ENCODE measurements around the gene IFT43. TPM values are rescaled to one million over a fixed set of nuclear protein-coding genes. Genes with fewer than 3 reads are reported as not detected.

IFT43 gene
- total and polyA plus RNA-seq, 2 donors (not counting 1 experiment from before 2014, with no cell fraction given): 35.2 to 54.9 TPM

DNA sequence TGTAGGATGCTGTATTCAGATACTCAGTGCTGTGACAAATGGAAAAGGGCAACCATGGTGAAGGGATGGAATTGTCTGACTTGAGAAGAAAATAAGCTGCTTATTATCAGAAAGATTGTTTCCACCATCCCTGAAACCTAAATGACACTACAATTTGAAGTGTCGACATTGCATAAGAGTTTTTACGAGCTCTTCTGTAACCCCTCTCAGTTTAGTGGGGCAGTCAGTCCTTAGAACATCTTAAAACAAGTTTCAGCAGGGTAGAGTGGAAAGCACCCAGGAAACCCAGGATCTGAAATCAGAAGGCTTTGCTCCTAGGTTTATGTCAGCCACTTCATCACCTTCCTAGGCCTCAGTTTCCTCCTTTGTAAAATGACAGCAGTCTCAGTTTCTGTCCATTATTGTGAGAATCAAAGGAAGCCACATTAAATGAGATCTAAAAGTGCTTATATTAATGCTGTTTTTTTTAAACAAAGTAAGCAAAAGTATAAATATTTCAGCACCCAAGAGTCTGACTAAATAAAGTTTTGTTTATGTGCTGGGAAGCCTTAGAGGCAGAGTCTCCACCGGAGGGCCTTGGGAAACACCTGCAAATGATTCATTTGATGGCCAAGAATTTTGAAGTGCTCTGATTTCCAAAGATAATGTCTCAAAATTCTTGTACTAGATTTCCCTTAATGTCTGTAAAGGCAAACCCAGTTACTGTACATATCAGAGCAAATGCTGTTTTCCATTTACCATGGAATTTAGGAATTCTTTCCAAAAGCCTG lies 1.8 kb downstream of the IFT43 start:
- peaks cover 6% of the 10 kb centered on the region for H3K4me1 ChIP-seq (ENCODE audit: control insufficient read depth, extremely low read depth, insufficient read depth, low read length)
- H2AFZ ChIP-seq (ENCODE audit: low read length): no peak overlapping the region
- H3K36me3 ChIP-seq (ENCODE audit: control insufficient read depth, insufficient read depth, low read length): no peaks in the 10 kb centered on the region
- H3K9ac ChIP-seq (ENCODE audit: insufficient read depth, low read length): no peak overlapping the region
- no peaks in the 10 kb centered on the region for H4K20me1 ChIP-seq (ENCODE audit: control insufficient read depth, extremely low read depth, insufficient read depth, low read length)
- H3K9me3 ChIP-seq (ENCODE audit: control insufficient read depth, insufficient read depth, low read depth, low read length): no peaks in the 10 kb centered on the region
- no peak overlapping the region for H3K4me3 ChIP-seq (replicated peaks in 1 of 4; ENCODE audit: control extremely low read depth in 1 of 4, insufficient read depth in 1 of 4, low read depth in 3 of 4, low read length in 4 of 4)
- H3K79me2 ChIP-seq (ENCODE audit: control insufficient read depth, insufficient read depth, low read length): no peaks in the 10 kb centered on the region
- H3K27me3 ChIP-seq (ENCODE audit: control insufficient read depth, insufficient read depth, low read length): no peaks in the 10 kb centered on the region
- H3K4me2 ChIP-seq (ENCODE audit: extremely low read depth, insufficient read depth, low read length): peak overlapping the region; percentile 5
- no peak for DNase-seq (ENCODE audit: low read depth in 2 of 2)
- H3K27ac ChIP-seq (ENCODE audit: insufficient read depth, low read length): no peak overlapping the region
- TF ChIP-seq, protein P1, sequence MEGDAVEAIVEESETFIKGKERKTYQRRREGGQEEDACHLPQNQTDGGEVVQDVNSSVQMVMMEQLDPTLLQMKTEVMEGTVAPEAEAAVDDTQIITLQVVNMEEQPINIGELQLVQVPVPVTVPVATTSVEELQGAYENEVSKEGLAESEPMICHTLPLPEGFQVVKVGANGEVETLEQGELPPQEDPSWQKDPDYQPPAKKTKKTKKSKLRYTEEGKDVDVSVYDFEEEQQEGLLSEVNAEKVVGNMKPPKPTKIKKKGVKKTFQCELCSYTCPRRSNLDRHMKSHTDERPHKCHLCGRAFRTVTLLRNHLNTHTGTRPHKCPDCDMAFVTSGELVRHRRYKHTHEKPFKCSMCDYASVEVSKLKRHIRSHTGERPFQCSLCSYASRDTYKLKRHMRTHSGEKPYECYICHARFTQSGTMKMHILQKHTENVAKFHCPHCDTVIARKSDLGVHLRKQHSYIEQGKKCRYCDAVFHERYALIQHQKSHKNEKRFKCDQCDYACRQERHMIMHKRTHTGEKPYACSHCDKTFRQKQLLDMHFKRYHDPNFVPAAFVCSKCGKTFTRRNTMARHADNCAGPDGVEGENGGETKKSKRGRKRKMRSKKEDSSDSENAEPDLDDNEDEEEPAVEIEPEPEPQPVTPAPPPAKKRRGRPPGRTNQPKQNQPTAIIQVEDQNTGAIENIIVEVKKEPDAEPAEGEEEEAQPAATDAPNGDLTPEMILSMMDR (conservative IDR thresholded peaks at IDR 0.05 in 1 of 2, IDR thresholded peaks at IDR 0.05 in 1 of 2; ENCODE audit: low read depth in 1 of 2, low read length in 2 of 2): no peak
- no peak for TF ChIP-seq EZH2 (IDR thresholded peaks at IDR 0.05; ENCODE audit: low read length, missing control alignments)

DNA sequence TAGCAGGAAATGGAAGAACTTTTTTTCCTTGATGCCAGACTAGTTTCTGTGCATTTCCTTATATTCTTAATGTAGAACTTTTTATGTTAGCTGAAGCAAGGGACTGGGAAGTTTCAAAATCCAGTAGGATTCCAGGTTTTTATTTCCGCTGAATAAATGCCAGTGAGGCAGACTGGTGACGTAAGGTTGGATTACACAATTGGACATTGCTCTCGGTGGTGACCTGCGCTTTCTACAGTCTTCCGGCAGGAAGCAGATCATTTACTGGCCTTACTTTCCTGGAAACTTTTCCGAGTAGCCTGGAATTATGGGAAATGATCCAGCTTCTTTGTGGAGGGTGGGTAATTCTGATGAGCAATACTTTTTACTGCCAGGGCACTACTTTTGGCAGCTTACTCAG lies 3.6 kb downstream of the IFT43 start:
- Histone ChIP-seq H3K36me3 (ENCODE audit: control insufficient read depth, insufficient read depth, low read length) (no peaks in the 10 kb centered on the region), H3K4me1 (ENCODE audit: control insufficient read depth, extremely low read depth, insufficient read depth, low read length) (peaks cover 3% of the 10 kb centered on the region), H2AFZ (ENCODE audit: low read length) (no peak overlapping the region), H3K9ac (ENCODE audit: insufficient read depth, low read length) (no peak overlapping the region), H3K27me3 (ENCODE audit: control insufficient read depth, insufficient read depth, low read length) (no peaks in the 10 kb centered on the region), H3K79me2 (ENCODE audit: control insufficient read depth, insufficient read depth, low read length) (no peaks in the 10 kb centered on the region), H3K27ac (ENCODE audit: insufficient read depth, low read length) (peak overlapping the region; percentile 40), H3K4me3 (replicated peaks in 1 of 4; ENCODE audit: control extremely low read depth in 1 of 4, insufficient read depth in 1 of 4, low read depth in 3 of 4, low read length in 4 of 4) (no peak overlapping the region), H4K20me1 (ENCODE audit: control insufficient read depth, extremely low read depth, insufficient read depth, low read length) (no peaks in the 10 kb centered on the region), H3K4me2 (ENCODE audit: extremely low read depth, insufficient read depth, low read length) (no peak overlapping the region), H3K9me3 (ENCODE audit: control insufficient read depth, insufficient read depth, low read depth, low read length) (no peaks in the 10 kb centered on the region)
- TF ChIP-seq, protein P1 (conservative IDR thresholded peaks at IDR 0.05 in 1 of 2, IDR thresholded peaks at IDR 0.05 in 1 of 2; ENCODE audit: low read depth in 1 of 2, low read length in 2 of 2): peak in 1 of 2 donors; percentile 3
- no peak for TF ChIP-seq EZH2 (IDR thresholded peaks at IDR 0.05; ENCODE audit: low read length, missing control alignments)
- DNase-seq (ENCODE audit: low read depth in 2 of 2): peak; percentile 83 to 91

- H3K4me1 ChIP-seq (ENCODE audit: control insufficient read depth, extremely low read depth, insufficient read depth, low read length): peaks cover 11% of the 10 kb centered on the region
- H3K36me3 ChIP-seq (ENCODE audit: control insufficient read depth, insufficient read depth, low read length): no peaks in the 10 kb centered on the region
- no peaks in the 10 kb centered on the region for H3K79me2 ChIP-seq (ENCODE audit: control insufficient read depth, insufficient read depth, low read length)
- TF ChIP-seq EZH2 (IDR thresholded peaks at IDR 0.05; ENCODE audit: low read length, missing control alignments): no peak
- TF ChIP-seq, protein P1 (conservative IDR thresholded peaks at IDR 0.05 in 1 of 2, IDR thresholded peaks at IDR 0.05 in 1 of 2; ENCODE audit: low read depth in 1 of 2, low read length in 2 of 2): no peak
- H3K9me3 ChIP-seq (ENCODE audit: control insufficient read depth, insufficient read depth, low read depth, low read length): no peaks in the 10 kb centered on the region
- H3K4me2 ChIP-seq (ENCODE audit: extremely low read depth, insufficient read depth, low read length): no peak overlapping the region
- H4K20me1 ChIP-seq (ENCODE audit: control insufficient read depth, extremely low read depth, insufficient read depth, low read length): no peaks in the 10 kb centered on the region
- H3K27ac ChIP-seq (ENCODE audit: insufficient read depth, low read length): no peak overlapping the region
- H3K27me3 ChIP-seq (ENCODE audit: control insufficient read depth, insufficient read depth, low read length): no peaks in the 10 kb centered on the region
- no peak overlapping the region for H2AFZ ChIP-seq (ENCODE audit: low read length)
- H3K4me3 ChIP-seq (replicated peaks in 1 of 4; ENCODE audit: control extremely low read depth in 1 of 4, insufficient read depth in 1 of 4, low read depth in 3 of 4, low read length in 4 of 4): no peak overlapping the region
- DNase-seq (ENCODE audit: low read depth in 2 of 2): no peak
- H3K9ac ChIP-seq (ENCODE audit: insufficient read depth, low read length): no peak overlapping the region
Measured at GRCh38 chr14:75990297-75990696, 4.7 kb downstream of the IFT43 start.

Measured in fibroblast of lung (primary cell).